ENCODE measurements around the gene OBSCN. TPM values are rescaled to one million over a fixed set of nuclear protein-coding genes. Genes with fewer than 3 reads are reported as not detected.

Gene OBSCN
- total and polyA plus RNA-seq, 12 donors: 176 to 639 (median 407) TPM

DNA sequence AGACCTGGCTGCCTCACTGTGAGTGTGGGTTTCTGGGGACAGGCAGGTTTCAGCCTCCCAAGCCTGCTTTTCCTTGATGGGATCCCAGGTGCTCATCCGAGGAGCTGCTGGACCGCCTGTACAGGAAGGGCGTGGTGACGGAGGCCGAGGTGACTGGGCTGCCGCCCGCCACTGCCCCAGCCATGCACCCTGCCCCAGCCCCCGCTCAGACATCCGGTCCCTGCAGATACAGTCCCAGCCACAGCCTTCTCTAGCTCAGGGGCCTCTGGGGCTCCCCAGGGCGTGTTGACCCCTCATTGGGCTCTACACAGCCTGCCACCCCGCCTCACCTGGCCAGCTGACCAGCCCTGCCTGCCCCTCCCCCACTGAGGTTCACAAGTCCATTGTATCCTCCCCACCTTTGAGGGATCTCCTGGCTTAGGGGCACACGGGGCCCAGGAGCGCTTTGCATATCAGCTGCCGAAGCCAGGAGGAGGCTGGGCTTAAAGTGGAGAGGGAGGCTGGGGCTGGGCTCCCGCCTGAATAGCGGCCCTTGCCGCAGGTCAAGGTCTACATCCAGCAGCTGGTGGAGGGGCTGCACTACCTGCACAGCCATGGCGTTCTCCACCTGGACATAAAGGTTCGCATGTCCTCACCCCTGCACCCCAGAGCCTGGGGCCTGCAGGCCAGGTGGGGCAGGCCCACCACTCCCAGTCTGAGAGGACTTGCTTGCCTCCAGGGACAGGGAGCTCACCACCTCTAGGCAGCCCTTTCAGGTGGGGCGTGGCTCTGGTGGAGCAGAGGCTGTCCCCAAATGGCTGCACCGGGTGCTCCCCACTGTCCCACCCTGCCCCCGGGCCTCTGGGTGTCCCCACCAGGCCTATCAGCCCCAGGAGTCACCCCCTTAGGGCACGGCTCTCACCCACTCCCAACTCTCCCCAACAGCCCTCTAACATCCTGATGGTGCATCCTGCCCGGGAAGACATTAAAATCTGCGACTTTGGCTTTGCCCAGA, 160.3 kb downstream of the OBSCN start:
- Histone ChIP-seq H3K36me3 (no peaks in the 10 kb centered on the region), H3K4me1 (peaks cover 7 to 98% (median 43%) of the 10 kb centered on the region in 9 donors), H3K27ac (peak overlapping the region; percentile 50 to 94 (median 84)), H3K9me3 (no peaks in the 10 kb centered on the region), H3K27me3 (no peaks in the 10 kb centered on the region), H3K4me3 (peak overlapping the region in 8 of 10 donors; percentile 2 to 53 (median 30))
- ATAC-seq (peak in 4 of 8 donors; percentile 1 to 23 (median 22)), DNase-seq (peak; percentile 35 to 36)
- TF ChIP-seq, protein P1, sequence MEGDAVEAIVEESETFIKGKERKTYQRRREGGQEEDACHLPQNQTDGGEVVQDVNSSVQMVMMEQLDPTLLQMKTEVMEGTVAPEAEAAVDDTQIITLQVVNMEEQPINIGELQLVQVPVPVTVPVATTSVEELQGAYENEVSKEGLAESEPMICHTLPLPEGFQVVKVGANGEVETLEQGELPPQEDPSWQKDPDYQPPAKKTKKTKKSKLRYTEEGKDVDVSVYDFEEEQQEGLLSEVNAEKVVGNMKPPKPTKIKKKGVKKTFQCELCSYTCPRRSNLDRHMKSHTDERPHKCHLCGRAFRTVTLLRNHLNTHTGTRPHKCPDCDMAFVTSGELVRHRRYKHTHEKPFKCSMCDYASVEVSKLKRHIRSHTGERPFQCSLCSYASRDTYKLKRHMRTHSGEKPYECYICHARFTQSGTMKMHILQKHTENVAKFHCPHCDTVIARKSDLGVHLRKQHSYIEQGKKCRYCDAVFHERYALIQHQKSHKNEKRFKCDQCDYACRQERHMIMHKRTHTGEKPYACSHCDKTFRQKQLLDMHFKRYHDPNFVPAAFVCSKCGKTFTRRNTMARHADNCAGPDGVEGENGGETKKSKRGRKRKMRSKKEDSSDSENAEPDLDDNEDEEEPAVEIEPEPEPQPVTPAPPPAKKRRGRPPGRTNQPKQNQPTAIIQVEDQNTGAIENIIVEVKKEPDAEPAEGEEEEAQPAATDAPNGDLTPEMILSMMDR (IDR thresholded peaks at IDR 0.05): no peak
- intact Hi-C loops (cut with DNase I): no loop called here
- 25 to 36% methylated on average over 25 of the region's 25 CpGs for WGBS, 2 donors

DNA sequence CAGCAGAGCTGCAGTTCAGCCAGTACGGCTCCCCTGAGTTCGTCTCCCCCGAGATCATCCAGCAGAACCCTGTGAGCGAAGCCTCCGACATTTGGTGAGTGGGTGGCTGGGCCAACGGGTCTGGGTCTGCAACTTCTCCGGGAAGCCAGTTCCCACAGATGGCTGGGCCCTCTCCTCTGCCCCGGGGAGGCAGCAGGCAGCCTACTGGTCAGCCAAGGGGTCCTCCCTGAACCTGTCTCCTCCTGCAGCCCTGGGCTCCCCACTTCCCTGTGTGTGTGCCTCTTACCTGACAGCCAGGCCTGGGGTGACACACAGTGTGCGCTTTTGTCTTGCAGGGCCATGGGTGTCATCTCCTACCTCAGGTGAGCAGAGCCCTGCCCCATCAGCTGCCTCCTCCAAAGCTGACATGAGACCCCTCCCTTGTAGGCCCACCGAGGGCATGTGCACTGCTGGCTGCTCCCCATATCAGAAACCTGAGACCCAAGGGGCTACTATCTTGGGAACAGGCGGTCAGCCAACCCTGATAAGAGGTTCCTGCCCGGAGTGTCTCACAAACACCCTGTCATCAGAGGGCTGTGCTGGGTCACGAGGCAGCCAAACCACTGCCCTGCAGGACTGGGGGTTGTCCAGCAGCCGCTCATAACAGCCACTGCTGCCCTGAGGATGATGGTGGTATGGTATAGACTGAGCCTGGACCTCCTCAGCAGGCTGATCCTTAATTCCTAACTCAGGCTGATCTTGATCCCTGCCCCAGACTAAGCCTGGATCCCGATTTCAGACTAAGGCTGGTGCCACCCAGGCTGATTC, 161.2 kb downstream of the OBSCN start:
- no peaks in the 10 kb centered on the region for H3K36me3 ChIP-seq
- peaks cover 7 to 96% (median 49%) of the 10 kb centered on the region in 9 donors for H3K4me1 ChIP-seq
- H3K4me3 ChIP-seq: peak overlapping the region in 8 of 10 donors; percentile 2 to 53 (median 34)
- ATAC-seq: peak; percentile 49 to 80 (median 68)
- TF ChIP-seq, protein P1 (IDR thresholded peaks at IDR 0.05): no peak
- intact Hi-C loops (cut with DNase I): no loop called here
- peak; percentile 76 to 87 for DNase-seq
- H3K27me3 ChIP-seq: no peaks in the 10 kb centered on the region
- H3K9me3 ChIP-seq: no peaks in the 10 kb centered on the region
- WGBS, 2 donors: 39 to 41% methylated on average over 15 of the region's 15 CpGs
- H3K27ac ChIP-seq: peak overlapping the region; percentile 65 to 94 (median 90)

DNA sequence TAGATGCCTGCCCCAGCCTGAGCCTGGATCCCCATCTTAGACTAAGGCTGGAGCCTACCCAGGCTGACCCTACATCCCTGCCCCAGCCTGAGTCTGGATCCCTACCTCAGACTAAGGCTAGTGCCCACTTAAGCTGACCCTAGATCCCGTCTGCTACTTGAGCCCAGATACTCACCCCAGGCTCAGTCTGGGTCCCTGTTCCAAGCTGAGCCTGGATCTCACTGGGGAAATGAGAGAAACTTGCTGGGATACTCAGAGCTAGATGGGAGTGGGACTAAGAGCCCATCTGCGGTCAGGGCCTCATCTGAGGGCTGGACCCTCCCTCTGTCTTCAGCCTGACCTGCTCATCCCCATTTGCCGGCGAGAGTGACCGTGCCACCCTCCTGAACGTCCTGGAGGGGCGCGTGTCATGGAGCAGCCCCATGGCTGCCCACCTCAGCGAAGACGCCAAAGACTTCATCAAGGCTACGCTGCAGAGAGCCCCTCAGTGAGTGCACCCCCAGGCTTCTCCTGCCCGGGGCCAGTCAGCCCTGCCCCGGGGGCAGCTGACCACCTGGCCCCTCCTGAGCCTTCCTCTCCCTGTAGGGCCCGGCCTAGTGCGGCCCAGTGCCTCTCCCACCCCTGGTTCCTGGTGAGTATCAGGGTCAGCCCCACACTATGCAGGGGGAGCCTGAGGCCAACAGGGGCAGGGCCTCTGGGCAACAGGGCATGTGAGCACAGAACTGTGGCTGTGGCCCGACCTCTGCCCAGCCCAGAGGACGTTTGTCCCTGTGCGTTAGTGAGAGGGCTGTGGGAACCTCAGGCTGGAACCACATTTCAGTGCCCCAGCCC, 162.0 kb downstream of the OBSCN start:
- Histone ChIP-seq H3K9me3 (no peaks in the 10 kb centered on the region), H3K36me3 (no peaks in the 10 kb centered on the region), H3K4me3 (peak overlapping the region in 6 of 10 donors; percentile 25 to 40 (median 34)), H3K4me1 (peaks cover 10 to 96% (median 57%) of the 10 kb centered on the region in 9 donors), H3K27me3 (no peaks in the 10 kb centered on the region), H3K27ac (peak overlapping the region; percentile 65 to 94 (median 90))
- TF ChIP-seq, protein P1 (IDR thresholded peaks at IDR 0.05): no peak
- DNase-seq (peak in 1 of 2 donors; percentile 58), ATAC-seq (peak in 7 of 8 donors; percentile 3 to 25 (median 15))
- intact Hi-C loops (cut with DNase I): no loop called here
- WGBS, 2 donors: 64 to 74% methylated on average over 18 of the region's 18 CpGs
